DMS 273 treated with DMSO at 0.1 percent for 48 hours (cell line): ENCODE data around the gene DEFB118.
"Not testable (repeated sequence)": the region's sequence is repeated elsewhere in the genome, so short reads cannot be mapped to it uniquely, and the experiment has no call there.

Experiments used
- DNase-seq: peaks from one replicate; lab custom pipeline; 2025; lab: John Stamatoyannopoulos, UW

The DEFB118 gene

GRCh38 chr20:31368301-31368700 is at the start of gene DEFB118:
Gene DEFB118, plus strand, starts transcription at chr20:31368601. Its CDS starts 50 bp downstream, at chr20:31368651.
- DNase-seq, result no peak

- no peak for DNase-seq
Measured at GRCh38 chr20:31322504-31322903, 45.9 kb upstream of the DEFB118 start.

- DNase-seq, result no peak
Measured at GRCh38 chr20:31330893-31331292, 37.5 kb upstream of the DEFB118 start.

- no peak for DNase-seq
Measured at GRCh38 chr20:31341470-31341869, 26.9 kb upstream of the DEFB118 start.

GRCh38 chr20:31355981-31356380 is 12.4 kb upstream of the DEFB118 start:
- no peak for DNase-seq

GRCh38 chr20:31363295-31363694 is 5.1 kb upstream of the DEFB118 start:
- DNase-seq, result no peak

GRCh38 chr20:31364272-31364671 is 4.1 kb upstream of the DEFB118 start:
- DNase-seq, result not testable (repeated sequence)

- no peak for DNase-seq
Measured at GRCh38 chr20:31374346-31374745, 5.9 kb downstream of the DEFB118 start.

- DNase-seq, result no peak
Measured at GRCh38 chr20:31390490-31390889, 22.1 kb downstream of the DEFB118 start, which contains the start of gene DEFB119. Gene DEFB119, minus strand, starts transcription at chr20:31390590. Its CDS starts 107 bp downstream, at chr20:31390483.

GRCh38 chr20:31392836-31393235 is 24.4 kb downstream of the DEFB118 start:
- DNase-seq, result no peak

GRCh38 chr20:31394900-31395299 is 26.5 kb downstream of the DEFB118 start:
- DNase-seq, result no peak

GRCh38 chr20:31403886-31404285 is 35.5 kb downstream of the DEFB118 start:
- no peak for DNase-seq

- DNase-seq, result no peak
Measured at GRCh38 chr20:31406115-31406514, 37.7 kb downstream of the DEFB118 start, which contains the start of gene DEFB121. Gene DEFB121, minus strand, starts transcription at chr20:31406215. Its CDS starts 63 bp downstream, at chr20:31406152.

GRCh38 chr20:31410011-31410410 is 41.6 kb downstream of the DEFB118 start:
- DNase-seq, result no peak

- DNase-seq, result no peak
Measured at GRCh38 chr20:31414381-31414780, 46.0 kb downstream of the DEFB118 start.

GRCh38 chr20:31415653-31416052 is 47.3 kb downstream of the DEFB118 start:
- no peak for DNase-seq

- no peak for DNase-seq
Measured at GRCh38 chr20:31418307-31418706, 49.9 kb downstream of the DEFB118 start.
